ENCODE results near the gene GPC5. TPM values are rescaled to one million over a fixed set of nuclear protein-coding genes. Genes with fewer than 3 reads are reported as not detected.

Gene GPC5
- total RNA-seq, 1 experiment from 2014 or later: not detected

- Histone ChIP-seq H3K27me3 (replicated peaks) (peaks cover 6% of the 10 kb centered on the region; the same call in 1 of the 2 replicates), H3K4me1 (replicated peaks) (no peaks in the 10 kb centered on the region), H3K4me3 (no peak overlapping the region), H3K36me3 (no peaks in the 10 kb centered on the region), H3K27ac (no peak overlapping the region), H3K9me3 (replicated peaks) (no peaks in the 10 kb centered on the region)
- no peak for DNase-seq (ENCODE audit: low read depth in 1 of 2, low spot score in 2 of 2)
Observed at GRCh38 chr13:92300651-92301050, 902.2 kb downstream of the GPC5 start.

GRCh38 chr13:92303428-92303827 is 905.0 kb downstream of the GPC5 start:
- Histone ChIP-seq H3K36me3 (no peaks in the 10 kb centered on the region), H3K4me3 (no peak overlapping the region), H3K27ac (no peak overlapping the region), H3K27me3 (replicated peaks) (peaks cover 6% of the 10 kb centered on the region; the same call in 1 of the 2 replicates), H3K4me1 (replicated peaks) (no peaks in the 10 kb centered on the region), H3K9me3 (replicated peaks) (no peaks in the 10 kb centered on the region)
- no peak for DNase-seq (ENCODE audit: low read depth in 1 of 2, low spot score in 2 of 2)

- H3K4me1 ChIP-seq (replicated peaks): no peaks in the 10 kb centered on the region
- no peaks in the 10 kb centered on the region for H3K36me3 ChIP-seq
- no peaks in the 10 kb centered on the region for H3K27me3 ChIP-seq (replicated peaks)
- DNase-seq (ENCODE audit: low read depth in 1 of 2, low spot score in 2 of 2): no peak
- no peaks in the 10 kb centered on the region for H3K9me3 ChIP-seq (replicated peaks)
- H3K27ac ChIP-seq: no peak overlapping the region
- H3K4me3 ChIP-seq: no peak overlapping the region
Observed at GRCh38 chr13:92307752-92308151, 909.3 kb downstream of the GPC5 start.

GRCh38 chr13:92312823-92313222 is 914.4 kb downstream of the GPC5 start:
- Histone ChIP-seq H3K4me3 (no peak overlapping the region), H3K9me3 (replicated peaks) (no peaks in the 10 kb centered on the region), H3K36me3 (no peaks in the 10 kb centered on the region), H3K4me1 (replicated peaks) (no peaks in the 10 kb centered on the region), H3K27ac (no peak overlapping the region), H3K27me3 (replicated peaks) (no peaks in the 10 kb centered on the region)
- DNase-seq (ENCODE audit: low read depth in 1 of 2, low spot score in 2 of 2): no peak

GRCh38 chr13:92313382-92313781 is 915.0 kb downstream of the GPC5 start:
- Histone ChIP-seq H3K9me3 (replicated peaks) (no peaks in the 10 kb centered on the region), H3K4me3 (no peak overlapping the region), H3K27me3 (replicated peaks) (no peaks in the 10 kb centered on the region), H3K27ac (no peak overlapping the region), H3K4me1 (replicated peaks) (no peaks in the 10 kb centered on the region), H3K36me3 (no peaks in the 10 kb centered on the region)
- no peak for DNase-seq (ENCODE audit: low read depth in 1 of 2, low spot score in 2 of 2)

GRCh38 chr13:92315265-92315664 is 916.8 kb downstream of the GPC5 start:
- Histone ChIP-seq H3K36me3 (no peaks in the 10 kb centered on the region), H3K9me3 (replicated peaks) (no peaks in the 10 kb centered on the region), H3K27me3 (replicated peaks) (no peaks in the 10 kb centered on the region), H3K4me3 (no peak overlapping the region), H3K4me1 (replicated peaks) (no peaks in the 10 kb centered on the region), H3K27ac (no peak overlapping the region)
- no peak for DNase-seq (ENCODE audit: low read depth in 1 of 2, low spot score in 2 of 2)

GRCh38 chr13:92316030-92316429 is 917.6 kb downstream of the GPC5 start:
- Histone ChIP-seq H3K27ac (no peak overlapping the region), H3K4me1 (replicated peaks) (no peaks in the 10 kb centered on the region), H3K4me3 (no peak overlapping the region), H3K36me3 (no peaks in the 10 kb centered on the region), H3K27me3 (replicated peaks) (no peaks in the 10 kb centered on the region), H3K9me3 (replicated peaks) (no peaks in the 10 kb centered on the region)
- no peak for DNase-seq (ENCODE audit: low read depth in 1 of 2, low spot score in 2 of 2)

GRCh38 chr13:92317066-92317465 is 918.6 kb downstream of the GPC5 start:
- no peak overlapping the region for H3K4me3 ChIP-seq
- DNase-seq (ENCODE audit: low read depth in 1 of 2, low spot score in 2 of 2): peak in 1 of 2 experiments; percentile 17
- no peaks in the 10 kb centered on the region for H3K36me3 ChIP-seq
- no peak overlapping the region for H3K27ac ChIP-seq
- H3K9me3 ChIP-seq (replicated peaks): no peaks in the 10 kb centered on the region
- no peaks in the 10 kb centered on the region for H3K4me1 ChIP-seq (replicated peaks)
- H3K27me3 ChIP-seq (replicated peaks): no peaks in the 10 kb centered on the region

- no peaks in the 10 kb centered on the region for H3K9me3 ChIP-seq (replicated peaks)
- DNase-seq (ENCODE audit: low read depth in 1 of 2, low spot score in 2 of 2): no peak
- no peaks in the 10 kb centered on the region for H3K36me3 ChIP-seq
Observed at GRCh38 chr13:92320323-92320722, 921.9 kb downstream of the GPC5 start.

GRCh38 chr13:92321174-92321573 is 922.8 kb downstream of the GPC5 start:
- H3K4me1 ChIP-seq (replicated peaks): no peaks in the 10 kb centered on the region
- no peak overlapping the region for H3K4me3 ChIP-seq
- H3K27ac ChIP-seq: no peak overlapping the region
- DNase-seq (ENCODE audit: low read depth in 1 of 2, low spot score in 2 of 2): no peak
- H3K9me3 ChIP-seq (replicated peaks): no peaks in the 10 kb centered on the region
- no peaks in the 10 kb centered on the region for H3K36me3 ChIP-seq
- H3K27me3 ChIP-seq (replicated peaks): no peaks in the 10 kb centered on the region

More at GRCh38 chr13:92320323-92320722, 921.9 kb downstream of the GPC5 start:
- H3K4me1 ChIP-seq (replicated peaks): no peaks in the 10 kb centered on the region
- H3K27ac ChIP-seq: no peak overlapping the region
- no peaks in the 10 kb centered on the region for H3K27me3 ChIP-seq (replicated peaks)
- H3K4me3 ChIP-seq: no peak overlapping the region

- no peak for DNase-seq (ENCODE audit: low read depth in 1 of 2, low spot score in 2 of 2)
Observed at GRCh38 chr13:92345627-92346026, 947.2 kb downstream of the GPC5 start.

GRCh38 chr13:92346046-92346445 is 947.6 kb downstream of the GPC5 start:
- Histone ChIP-seq H3K27me3 (replicated peaks) (no peaks in the 10 kb centered on the region; the same call in 1 of the 2 replicates), H3K4me1 (replicated peaks) (no peaks in the 10 kb centered on the region), H3K4me3 (no peak overlapping the region), H3K9me3 (replicated peaks) (no peaks in the 10 kb centered on the region), H3K27ac (no peak overlapping the region), H3K36me3 (no peaks in the 10 kb centered on the region)
- no peak for DNase-seq (ENCODE audit: low read depth in 1 of 2, low spot score in 2 of 2)

More at GRCh38 chr13:92345627-92346026, 947.2 kb downstream of the GPC5 start:
- H3K4me3 ChIP-seq: no peak overlapping the region
- H3K4me1 ChIP-seq (replicated peaks): no peaks in the 10 kb centered on the region
- no peaks in the 10 kb centered on the region; the same call in 1 of the 2 replicates for H3K27me3 ChIP-seq (replicated peaks)
- H3K27ac ChIP-seq: no peak overlapping the region
- no peaks in the 10 kb centered on the region for H3K36me3 ChIP-seq
- H3K9me3 ChIP-seq (replicated peaks): no peaks in the 10 kb centered on the region

GRCh38 chr13:92354583-92354982 is 956.2 kb downstream of the GPC5 start:
- Histone ChIP-seq H3K9me3 (replicated peaks) (no peaks in the 10 kb centered on the region), H3K36me3 (no peaks in the 10 kb centered on the region), H3K27me3 (replicated peaks) (no peaks in the 10 kb centered on the region), H3K4me3 (no peak overlapping the region), H3K4me1 (replicated peaks) (no peaks in the 10 kb centered on the region), H3K27ac (no peak overlapping the region)
- no peak for DNase-seq (ENCODE audit: low read depth in 1 of 2, low spot score in 2 of 2)

GRCh38 chr13:92355213-92355612 is 956.8 kb downstream of the GPC5 start:
- DNase-seq (ENCODE audit: low read depth in 1 of 2, low spot score in 2 of 2): no peak
- no peaks in the 10 kb centered on the region for H3K36me3 ChIP-seq
- H3K9me3 ChIP-seq (replicated peaks): no peaks in the 10 kb centered on the region
- no peaks in the 10 kb centered on the region for H3K4me1 ChIP-seq (replicated peaks)
- H3K27me3 ChIP-seq (replicated peaks): no peaks in the 10 kb centered on the region
- no peak overlapping the region for H3K27ac ChIP-seq
- H3K4me3 ChIP-seq: no peak overlapping the region

GRCh38 chr13:92362717-92363116 is 964.3 kb downstream of the GPC5 start:
- no peaks in the 10 kb centered on the region for H3K4me1 ChIP-seq (replicated peaks)
- DNase-seq (ENCODE audit: low read depth in 1 of 2, low spot score in 2 of 2): no peak
- no peak overlapping the region for H3K27ac ChIP-seq
- H3K36me3 ChIP-seq: no peaks in the 10 kb centered on the region
- no peaks in the 10 kb centered on the region for H3K9me3 ChIP-seq (replicated peaks)
- H3K27me3 ChIP-seq (replicated peaks): no peaks in the 10 kb centered on the region; the same call in 1 of the 2 replicates
- H3K4me3 ChIP-seq: no peak overlapping the region

Data from SJSA1 (cell line).